ENCODE measurements around the gene B4GAT1.
"Not testable (repeated sequence)": the region's sequence is repeated elsewhere in the genome, so short reads cannot be mapped to it uniquely, and the experiment has no call there.

B4GAT1 gene

GRCh38 chr11:66360406-66361073, 13.1 kb upstream of the B4GAT1 start:
- no peak overlapping the region for H3K4me3 ChIP-seq (ENCODE audit: low read depth, low read length)
- TF ChIP-seq, protein P1, sequence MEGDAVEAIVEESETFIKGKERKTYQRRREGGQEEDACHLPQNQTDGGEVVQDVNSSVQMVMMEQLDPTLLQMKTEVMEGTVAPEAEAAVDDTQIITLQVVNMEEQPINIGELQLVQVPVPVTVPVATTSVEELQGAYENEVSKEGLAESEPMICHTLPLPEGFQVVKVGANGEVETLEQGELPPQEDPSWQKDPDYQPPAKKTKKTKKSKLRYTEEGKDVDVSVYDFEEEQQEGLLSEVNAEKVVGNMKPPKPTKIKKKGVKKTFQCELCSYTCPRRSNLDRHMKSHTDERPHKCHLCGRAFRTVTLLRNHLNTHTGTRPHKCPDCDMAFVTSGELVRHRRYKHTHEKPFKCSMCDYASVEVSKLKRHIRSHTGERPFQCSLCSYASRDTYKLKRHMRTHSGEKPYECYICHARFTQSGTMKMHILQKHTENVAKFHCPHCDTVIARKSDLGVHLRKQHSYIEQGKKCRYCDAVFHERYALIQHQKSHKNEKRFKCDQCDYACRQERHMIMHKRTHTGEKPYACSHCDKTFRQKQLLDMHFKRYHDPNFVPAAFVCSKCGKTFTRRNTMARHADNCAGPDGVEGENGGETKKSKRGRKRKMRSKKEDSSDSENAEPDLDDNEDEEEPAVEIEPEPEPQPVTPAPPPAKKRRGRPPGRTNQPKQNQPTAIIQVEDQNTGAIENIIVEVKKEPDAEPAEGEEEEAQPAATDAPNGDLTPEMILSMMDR (IDR thresholded peaks at IDR 0.05; ENCODE audit: low read depth, low read length, missing control alignments), result no peak
- DNase-seq (ENCODE audit: low read depth), result no peak
- in situ Hi-C loops (cut with HindIII; ENCODE audit: low sequenced_read_pairs), result no loop called here

GRCh38 chr11:66359662-66360087, 12.2 kb upstream of the B4GAT1 start:
- TF ChIP-seq, protein P1 (IDR thresholded peaks at IDR 0.05; ENCODE audit: low read depth, low read length, missing control alignments), result no peak
- H3K4me3 ChIP-seq (ENCODE audit: low read depth, low read length), result no peak overlapping the region
- in situ Hi-C loops (cut with HindIII; ENCODE audit: low sequenced_read_pairs), result no loop called here
- DNase-seq (ENCODE audit: low read depth), result no peak

- H3K4me3 ChIP-seq (ENCODE audit: low read depth, low read length); in situ Hi-C loops (cut with HindIII; ENCODE audit: low sequenced_read_pairs); DNase-seq (ENCODE audit: low read depth): not testable (repeated sequence)
Observed at GRCh38 chr11:66350560-66351235, 3.3 kb upstream of the B4GAT1 start.

GRCh38 chr11:66349084-66349386, 1.6 kb upstream of the B4GAT1 start:
- no peak for DNase-seq (ENCODE audit: low read depth)
- in situ Hi-C loops (cut with HindIII; ENCODE audit: low sequenced_read_pairs), result no loop called here
- H3K4me3 ChIP-seq (ENCODE audit: low read depth, low read length), result no peak overlapping the region
- TF ChIP-seq, protein P1 (IDR thresholded peaks at IDR 0.05; ENCODE audit: low read depth, low read length, missing control alignments), result no peak

GRCh38 chr11:66346476-66347424, 679 bp downstream of the B4GAT1 start:
- in situ Hi-C loops (cut with HindIII; ENCODE audit: low sequenced_read_pairs), result no loop called here

GRCh38 chr11:66345316-66345649, 2.1 kb downstream of the B4GAT1 start:
- in situ Hi-C loops (cut with HindIII; ENCODE audit: low sequenced_read_pairs), result no loop called here

More at GRCh38 chr11:66346476-66347424, 679 bp downstream of the B4GAT1 start:
- H3K4me3 ChIP-seq (ENCODE audit: low read depth, low read length), result peak overlapping the region; percentile 70
- TF ChIP-seq, protein P1 (IDR thresholded peaks at IDR 0.05; ENCODE audit: low read depth, low read length, missing control alignments), result no peak
- DNase-seq (ENCODE audit: low read depth), result no peak

More at GRCh38 chr11:66345316-66345649, 2.1 kb downstream of the B4GAT1 start:
- TF ChIP-seq, protein P1 (IDR thresholded peaks at IDR 0.05; ENCODE audit: low read depth, low read length, missing control alignments), result no peak
- DNase-seq (ENCODE audit: low read depth), result no peak
- H3K4me3 ChIP-seq (ENCODE audit: low read depth, low read length), result peak overlapping the region; percentile 70
